ENCODE measurements around the gene COL13A1. TPM values are rescaled to one million over a fixed set of nuclear protein-coding genes. Genes with fewer than 3 reads are reported as not detected.

The COL13A1 gene
- total and polyA plus RNA-seq, 4 donors = 0.17 to 0.47 (median 0.18) TPM

DNA sequence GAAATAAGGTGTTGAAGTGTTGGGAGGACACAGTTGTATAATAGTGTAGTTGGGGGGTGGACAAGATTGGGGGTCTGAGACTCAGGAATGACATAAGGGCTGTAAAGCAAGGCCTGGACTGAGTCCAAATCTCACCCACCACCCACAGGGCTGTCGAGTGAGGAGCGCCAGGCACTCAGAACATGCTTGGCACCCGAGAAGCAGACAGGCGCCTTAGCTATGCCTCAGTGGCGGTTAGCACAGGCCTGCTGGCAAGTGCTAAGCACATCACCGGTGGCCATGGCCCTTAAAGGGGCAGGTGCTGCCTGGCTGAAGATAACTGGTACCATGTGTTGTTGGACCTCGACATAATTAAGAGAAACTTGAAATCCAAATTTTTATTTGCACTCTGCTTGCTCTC is 90.7 kb downstream of the COL13A1 start:
- no peaks in the 10 kb centered on the region for H3K27me3 ChIP-seq (ENCODE audit: control insufficient read depth in 4 of 4, insufficient read depth in 4 of 4, low read length in 3 of 4)
- H3K9ac ChIP-seq (ENCODE audit: low read depth in 1 of 2, low read length in 2 of 2) = no peak overlapping the region
- no peaks in the 10 kb centered on the region for H3K36me3 ChIP-seq (ENCODE audit: control insufficient read depth in 4 of 4, insufficient read depth in 3 of 4, low read depth in 1 of 4, low read length in 3 of 4)
- no peak overlapping the region for H3K4me3 ChIP-seq (ENCODE audit: low read depth in 1 of 3, low read length in 3 of 3)
- no peak for DNase-seq (ENCODE audit: low spot score)
- 69% methylated on average over 7 of the region's 7 CpGs for WGBS
- TF ChIP-seq, protein P1, sequence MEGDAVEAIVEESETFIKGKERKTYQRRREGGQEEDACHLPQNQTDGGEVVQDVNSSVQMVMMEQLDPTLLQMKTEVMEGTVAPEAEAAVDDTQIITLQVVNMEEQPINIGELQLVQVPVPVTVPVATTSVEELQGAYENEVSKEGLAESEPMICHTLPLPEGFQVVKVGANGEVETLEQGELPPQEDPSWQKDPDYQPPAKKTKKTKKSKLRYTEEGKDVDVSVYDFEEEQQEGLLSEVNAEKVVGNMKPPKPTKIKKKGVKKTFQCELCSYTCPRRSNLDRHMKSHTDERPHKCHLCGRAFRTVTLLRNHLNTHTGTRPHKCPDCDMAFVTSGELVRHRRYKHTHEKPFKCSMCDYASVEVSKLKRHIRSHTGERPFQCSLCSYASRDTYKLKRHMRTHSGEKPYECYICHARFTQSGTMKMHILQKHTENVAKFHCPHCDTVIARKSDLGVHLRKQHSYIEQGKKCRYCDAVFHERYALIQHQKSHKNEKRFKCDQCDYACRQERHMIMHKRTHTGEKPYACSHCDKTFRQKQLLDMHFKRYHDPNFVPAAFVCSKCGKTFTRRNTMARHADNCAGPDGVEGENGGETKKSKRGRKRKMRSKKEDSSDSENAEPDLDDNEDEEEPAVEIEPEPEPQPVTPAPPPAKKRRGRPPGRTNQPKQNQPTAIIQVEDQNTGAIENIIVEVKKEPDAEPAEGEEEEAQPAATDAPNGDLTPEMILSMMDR (IDR thresholded peaks at IDR 0.05; ENCODE audit: low read depth, low read length, missing input control) = no peak
- TF ChIP-seq, protein P2, sequence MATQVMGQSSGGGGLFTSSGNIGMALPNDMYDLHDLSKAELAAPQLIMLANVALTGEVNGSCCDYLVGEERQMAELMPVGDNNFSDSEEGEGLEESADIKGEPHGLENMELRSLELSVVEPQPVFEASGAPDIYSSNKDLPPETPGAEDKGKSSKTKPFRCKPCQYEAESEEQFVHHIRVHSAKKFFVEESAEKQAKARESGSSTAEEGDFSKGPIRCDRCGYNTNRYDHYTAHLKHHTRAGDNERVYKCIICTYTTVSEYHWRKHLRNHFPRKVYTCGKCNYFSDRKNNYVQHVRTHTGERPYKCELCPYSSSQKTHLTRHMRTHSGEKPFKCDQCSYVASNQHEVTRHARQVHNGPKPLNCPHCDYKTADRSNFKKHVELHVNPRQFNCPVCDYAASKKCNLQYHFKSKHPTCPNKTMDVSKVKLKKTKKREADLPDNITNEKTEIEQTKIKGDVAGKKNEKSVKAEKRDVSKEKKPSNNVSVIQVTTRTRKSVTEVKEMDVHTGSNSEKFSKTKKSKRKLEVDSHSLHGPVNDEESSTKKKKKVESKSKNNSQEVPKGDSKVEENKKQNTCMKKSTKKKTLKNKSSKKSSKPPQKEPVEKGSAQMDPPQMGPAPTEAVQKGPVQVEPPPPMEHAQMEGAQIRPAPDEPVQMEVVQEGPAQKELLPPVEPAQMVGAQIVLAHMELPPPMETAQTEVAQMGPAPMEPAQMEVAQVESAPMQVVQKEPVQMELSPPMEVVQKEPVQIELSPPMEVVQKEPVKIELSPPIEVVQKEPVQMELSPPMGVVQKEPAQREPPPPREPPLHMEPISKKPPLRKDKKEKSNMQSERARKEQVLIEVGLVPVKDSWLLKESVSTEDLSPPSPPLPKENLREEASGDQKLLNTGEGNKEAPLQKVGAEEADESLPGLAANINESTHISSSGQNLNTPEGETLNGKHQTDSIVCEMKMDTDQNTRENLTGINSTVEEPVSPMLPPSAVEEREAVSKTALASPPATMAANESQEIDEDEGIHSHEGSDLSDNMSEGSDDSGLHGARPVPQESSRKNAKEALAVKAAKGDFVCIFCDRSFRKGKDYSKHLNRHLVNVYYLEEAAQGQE (IDR thresholded peaks at IDR 0.05) = no peak
- no peaks in the 10 kb centered on the region for H3K9me3 ChIP-seq (ENCODE audit: control insufficient read depth in 4 of 4, low read length in 3 of 4)
- H3K4me1 ChIP-seq (ENCODE audit: control insufficient read depth in 4 of 4, insufficient read depth in 4 of 4, low read length in 3 of 4) = peaks cover 5 to 47% (median 41%) of the 10 kb centered on the region in 4 donors
- H3K27ac ChIP-seq (ENCODE audit: low read depth in 1 of 2, low read length in 2 of 2) = no peak overlapping the region

DNA sequence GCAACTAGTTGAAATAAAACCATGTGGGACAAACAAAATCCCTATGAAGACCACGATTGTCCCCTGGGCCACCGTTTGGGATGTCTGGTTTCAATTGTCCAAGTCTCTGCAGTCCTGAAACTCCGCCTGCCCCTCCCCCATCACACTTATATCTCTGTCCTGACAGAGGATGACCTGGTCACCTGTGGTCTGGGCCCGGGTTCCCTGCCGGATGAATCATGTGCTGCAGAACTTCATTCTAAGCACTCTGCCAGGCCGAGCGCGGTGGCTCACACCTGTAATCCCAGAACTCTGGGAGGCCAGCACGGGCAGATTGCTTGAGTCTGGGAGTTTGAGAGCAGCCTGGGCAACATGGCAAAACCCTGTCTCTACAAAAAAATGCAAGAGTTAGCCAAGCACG is 91.1 kb downstream of the COL13A1 start:
- TF ChIP-seq HNF4G (IDR thresholded peaks at IDR 0.05) (no peak), FOXA2 (IDR thresholded peaks at IDR 0.05) (no peak)
- H3K9me3 ChIP-seq (ENCODE audit: control insufficient read depth in 4 of 4, low read length in 3 of 4) = no peaks in the 10 kb centered on the region
- H3K4me3 ChIP-seq (ENCODE audit: low read depth in 1 of 3, low read length in 3 of 3) = no peak overlapping the region
- WGBS = 67% methylated on average over 10 of the region's 10 CpGs
- no peak overlapping the region for H3K9ac ChIP-seq (ENCODE audit: low read depth in 1 of 2, low read length in 2 of 2)
- no peak for DNase-seq (ENCODE audit: low spot score)
- no peak overlapping the region for H3K27ac ChIP-seq (ENCODE audit: low read depth in 1 of 2, low read length in 2 of 2)
- H3K4me1 ChIP-seq (ENCODE audit: control insufficient read depth in 4 of 4, insufficient read depth in 4 of 4, low read length in 3 of 4) = peaks cover 5 to 48% (median 41%) of the 10 kb centered on the region in 4 donors
- no peaks in the 10 kb centered on the region for H3K36me3 ChIP-seq (ENCODE audit: control insufficient read depth in 4 of 4, insufficient read depth in 3 of 4, low read depth in 1 of 4, low read length in 3 of 4)
- H3K27me3 ChIP-seq (ENCODE audit: control insufficient read depth in 4 of 4, insufficient read depth in 4 of 4, low read length in 3 of 4) = no peaks in the 10 kb centered on the region

DNA sequence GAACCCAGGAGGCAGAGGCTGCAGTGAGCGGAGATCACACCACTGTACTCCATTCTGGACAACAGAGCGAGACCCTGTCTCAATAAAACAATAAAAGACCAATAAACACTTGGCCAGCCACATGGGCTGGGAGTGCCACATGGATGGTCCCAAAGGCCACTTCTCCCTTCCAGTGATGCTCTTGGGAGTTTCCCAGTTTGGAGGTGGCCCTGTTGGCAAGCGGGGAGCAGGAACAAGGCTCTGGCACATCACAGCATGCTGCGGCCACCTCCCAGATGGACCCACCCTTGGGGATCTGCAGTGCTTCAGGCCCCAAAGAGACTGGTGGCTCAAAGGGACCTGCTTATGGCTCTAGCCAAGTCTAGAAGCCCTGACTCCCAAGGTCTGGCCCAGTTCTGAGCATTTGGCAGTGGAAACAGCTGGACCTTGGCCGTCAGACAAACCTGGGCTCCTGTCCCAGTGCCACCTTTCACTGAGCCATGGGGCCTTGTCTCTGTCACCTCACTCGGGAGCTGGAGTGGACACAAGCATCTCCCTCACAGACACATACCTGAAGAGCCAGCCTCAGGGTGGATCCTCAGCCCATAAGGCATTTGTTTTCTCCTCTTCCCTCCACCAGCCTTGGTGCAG is 91.7 kb downstream of the COL13A1 start:
- peaks cover 9 to 54% (median 44%) of the 10 kb centered on the region in 4 donors for H3K4me1 ChIP-seq (ENCODE audit: control insufficient read depth in 4 of 4, insufficient read depth in 4 of 4, low read length in 3 of 4)
- H3K27me3 ChIP-seq (ENCODE audit: control insufficient read depth in 4 of 4, insufficient read depth in 4 of 4, low read length in 3 of 4) = no peaks in the 10 kb centered on the region
- H3K9me3 ChIP-seq (ENCODE audit: control insufficient read depth in 4 of 4, low read length in 3 of 4) = no peaks in the 10 kb centered on the region
- no peaks in the 10 kb centered on the region for H3K36me3 ChIP-seq (ENCODE audit: control insufficient read depth in 4 of 4, insufficient read depth in 3 of 4, low read depth in 1 of 4, low read length in 3 of 4)
- DNase-seq (ENCODE audit: low spot score) = no peak
- WGBS = 53% methylated on average over 6 of the region's 6 CpGs
- H3K27ac ChIP-seq (ENCODE audit: low read depth in 1 of 2, low read length in 2 of 2) = no peak overlapping the region
- no peak overlapping the region for H3K9ac ChIP-seq (ENCODE audit: low read depth in 1 of 2, low read length in 2 of 2)
- no peak overlapping the region for H3K4me3 ChIP-seq (ENCODE audit: low read depth in 1 of 3, low read length in 3 of 3)
- TF ChIP-seq, protein P3, sequence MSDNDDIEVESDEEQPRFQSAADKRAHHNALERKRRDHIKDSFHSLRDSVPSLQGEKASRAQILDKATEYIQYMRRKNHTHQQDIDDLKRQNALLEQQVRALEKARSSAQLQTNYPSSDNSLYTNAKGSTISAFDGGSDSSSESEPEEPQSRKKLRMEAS (IDR thresholded peaks at IDR 0.05) = peak; percentile 27
- TF ChIP-seq YY1 (IDR thresholded peaks at IDR 0.05) (no peak), NR2F2 (IDR thresholded peaks at IDR 0.05) (no peak), RXRA (IDR thresholded peaks at IDR 0.05) (peak; percentile 81 to 83), RAD21 (IDR thresholded peaks at IDR 0.05) (peak in 1 of 2 donors; percentile 9), HNF4G (IDR thresholded peaks at IDR 0.05) (peak; percentile 72), JUND (IDR thresholded peaks at IDR 0.05) (peak; percentile 34 to 50), GABPA (IDR thresholded peaks at IDR 0.05 in 1 of 2, conservative IDR thresholded peaks at IDR 0.05 in 1 of 2) (no peak), FOXA1 (IDR thresholded peaks at IDR 0.05) (no peak), SP1 (IDR thresholded peaks at IDR 0.05) (peak; percentile 83), FOXA2 (IDR thresholded peaks at IDR 0.05) (no peak)
- TF ChIP-seq, protein P1 (IDR thresholded peaks at IDR 0.05; ENCODE audit: low read depth, low read length, missing input control) = no peak
- TF ChIP-seq, protein P4, sequence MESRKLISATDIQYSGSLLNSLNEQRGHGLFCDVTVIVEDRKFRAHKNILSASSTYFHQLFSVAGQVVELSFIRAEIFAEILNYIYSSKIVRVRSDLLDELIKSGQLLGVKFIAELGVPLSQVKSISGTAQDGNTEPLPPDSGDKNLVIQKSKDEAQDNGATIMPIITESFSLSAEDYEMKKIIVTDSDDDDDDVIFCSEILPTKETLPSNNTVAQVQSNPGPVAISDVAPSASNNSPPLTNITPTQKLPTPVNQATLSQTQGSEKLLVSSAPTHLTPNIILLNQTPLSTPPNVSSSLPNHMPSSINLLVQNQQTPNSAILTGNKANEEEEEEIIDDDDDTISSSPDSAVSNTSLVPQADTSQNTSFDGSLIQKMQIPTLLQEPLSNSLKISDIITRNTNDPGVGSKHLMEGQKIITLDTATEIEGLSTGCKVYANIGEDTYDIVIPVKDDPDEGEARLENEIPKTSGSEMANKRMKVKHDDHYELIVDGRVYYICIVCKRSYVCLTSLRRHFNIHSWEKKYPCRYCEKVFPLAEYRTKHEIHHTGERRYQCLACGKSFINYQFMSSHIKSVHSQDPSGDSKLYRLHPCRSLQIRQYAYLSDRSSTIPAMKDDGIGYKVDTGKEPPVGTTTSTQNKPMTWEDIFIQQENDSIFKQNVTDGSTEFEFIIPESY (IDR thresholded peaks at IDR 0.05) = no peak
- TF ChIP-seq, protein P5, sequence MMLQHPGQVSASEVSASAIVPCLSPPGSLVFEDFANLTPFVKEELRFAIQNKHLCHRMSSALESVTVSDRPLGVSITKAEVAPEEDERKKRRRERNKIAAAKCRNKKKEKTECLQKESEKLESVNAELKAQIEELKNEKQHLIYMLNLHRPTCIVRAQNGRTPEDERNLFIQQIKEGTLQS (IDR thresholded peaks at IDR 0.05) = no peak
